ENCODE data around the gene SPATA2.
A peak's percentile ranks its signal among the peaks of the same experiment; 100 is the strongest.
"Not testable (repeated sequence)": the region's sequence is repeated elsewhere in the genome, so short reads cannot be mapped to it uniquely, and the experiment has no call there.

Gene SPATA2

DNA sequence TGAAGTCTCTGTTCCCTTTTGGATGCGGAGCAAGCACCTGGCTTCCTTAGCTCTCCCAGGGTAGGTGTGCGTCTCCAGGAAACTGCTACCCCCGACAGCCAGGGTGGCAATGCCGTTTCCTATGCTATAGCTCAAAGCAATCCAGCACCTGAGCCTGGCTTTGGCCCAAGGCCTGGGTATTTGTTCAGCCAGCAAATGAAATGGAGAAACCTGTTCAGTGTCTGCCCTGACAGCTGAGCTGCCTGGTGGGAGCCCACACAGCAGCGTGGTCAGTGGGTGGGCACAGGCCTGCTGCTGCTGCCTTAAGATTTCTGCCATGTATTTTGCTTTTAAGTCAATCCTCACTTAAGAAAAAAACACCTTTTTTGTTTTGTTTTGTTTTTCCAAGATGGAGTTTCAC is 13.7 kb downstream of the SPATA2 start:
- DNase-seq: no peak

DNA sequence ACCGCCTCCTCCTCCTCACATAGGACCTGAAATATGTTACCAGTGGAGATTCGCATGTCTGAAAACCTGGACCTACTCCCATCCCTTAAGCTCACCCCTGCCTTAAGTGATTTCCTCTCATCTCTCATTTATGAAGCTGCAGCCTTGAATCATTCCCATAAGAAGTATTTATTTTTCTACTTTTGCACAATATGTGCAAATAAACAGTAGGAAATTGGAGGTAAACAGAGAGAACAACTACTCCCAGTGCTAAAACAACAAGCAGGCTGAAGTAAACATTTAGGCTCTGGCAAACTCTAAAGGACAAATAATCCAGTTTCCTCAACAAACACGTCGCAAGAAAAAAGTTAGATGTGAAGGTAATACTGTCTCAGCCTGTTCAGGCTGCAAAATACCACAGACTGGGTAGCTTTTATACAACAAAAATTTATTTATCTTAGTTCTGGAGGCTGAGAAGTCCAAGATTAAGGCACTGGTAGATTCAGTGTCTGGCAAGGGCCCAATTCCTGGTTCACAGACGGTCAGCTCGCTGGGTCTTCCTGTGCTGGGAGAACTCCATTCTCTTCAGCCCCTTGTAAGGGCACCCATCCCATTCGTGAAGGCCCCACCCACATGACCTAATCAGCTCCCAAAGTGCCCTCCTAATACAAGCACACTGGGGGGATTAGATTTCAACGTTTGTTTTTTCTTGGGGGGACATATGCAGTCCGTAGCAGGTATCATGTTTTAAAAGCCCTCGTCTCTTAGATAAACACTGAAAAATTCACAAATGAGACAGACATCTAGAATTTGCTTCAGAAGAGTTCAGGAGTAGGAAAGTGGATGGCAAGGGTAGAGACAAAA is 15.6 kb downstream of the SPATA2 start:
- DNase-seq: no peak

DNA sequence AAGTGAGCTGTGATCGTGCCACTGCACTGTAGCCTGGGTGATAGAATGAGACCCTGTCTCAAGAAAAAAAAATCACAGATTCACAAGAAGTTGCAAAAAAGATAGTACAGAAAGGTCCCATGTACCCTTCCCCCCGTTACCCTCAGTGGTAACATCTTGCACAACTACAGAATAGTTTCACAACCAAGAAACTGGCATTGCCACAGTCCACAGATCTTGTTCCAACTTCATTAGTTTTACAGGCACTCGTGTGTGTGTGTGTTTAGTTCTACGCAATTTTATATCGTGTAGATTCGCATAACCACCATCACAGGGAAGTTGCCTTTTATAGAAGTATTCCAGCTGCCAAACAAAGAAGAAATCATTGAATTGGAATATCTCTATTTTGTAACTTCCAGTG is 19.1 kb downstream of the SPATA2 start:
- no peak for DNase-seq

DNA sequence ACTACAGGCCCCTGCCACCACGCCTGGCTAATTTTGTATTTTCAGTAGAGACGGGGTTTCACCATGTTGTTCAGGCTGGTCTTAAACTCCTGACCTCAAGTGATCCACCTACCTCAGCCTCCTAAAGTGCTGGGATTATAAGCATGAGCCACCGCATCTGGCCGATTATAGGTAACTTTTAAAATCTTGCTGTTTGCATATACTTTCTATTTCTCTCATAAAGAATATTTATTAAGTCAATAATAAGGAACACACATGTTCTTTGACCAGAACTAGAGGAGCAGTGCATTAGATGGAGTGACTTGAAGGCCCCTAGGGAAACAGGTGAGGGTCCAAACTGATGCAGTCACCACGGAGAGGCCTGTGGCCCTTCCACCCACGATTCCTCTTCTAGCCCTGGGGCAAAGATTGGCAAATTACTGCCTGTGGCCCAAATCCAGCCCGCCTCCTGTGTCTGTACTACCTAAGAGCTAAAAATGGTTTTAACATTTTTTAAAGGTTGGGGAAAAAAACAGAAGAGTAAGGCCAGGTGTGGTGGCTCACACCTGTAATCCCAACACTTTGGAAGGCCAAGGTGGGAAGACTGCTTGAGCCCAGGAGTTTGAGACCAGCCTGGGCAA is 19.7 kb downstream of the SPATA2 start:
- not testable (repeated sequence) for DNase-seq

DNA sequence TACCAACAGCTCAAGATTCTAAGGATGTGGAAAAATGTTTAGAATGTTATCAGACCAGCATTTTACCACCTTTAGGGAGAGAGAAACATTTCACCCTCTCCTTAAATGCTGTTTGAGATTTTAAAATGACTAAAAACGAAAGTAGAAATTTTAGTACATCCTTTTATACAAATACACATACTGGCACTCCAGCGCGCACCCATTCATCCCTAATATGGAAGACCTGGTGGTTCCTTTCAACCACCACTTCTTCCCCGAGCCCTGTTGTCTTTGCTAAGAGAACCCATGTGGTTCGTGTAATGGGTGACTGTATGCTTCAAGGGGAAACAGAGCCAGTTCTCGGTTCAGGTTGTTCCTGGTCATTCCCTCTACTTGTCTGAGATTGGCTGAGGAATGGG is 21.3 kb downstream of the SPATA2 start:
- no peak for DNase-seq

DNA sequence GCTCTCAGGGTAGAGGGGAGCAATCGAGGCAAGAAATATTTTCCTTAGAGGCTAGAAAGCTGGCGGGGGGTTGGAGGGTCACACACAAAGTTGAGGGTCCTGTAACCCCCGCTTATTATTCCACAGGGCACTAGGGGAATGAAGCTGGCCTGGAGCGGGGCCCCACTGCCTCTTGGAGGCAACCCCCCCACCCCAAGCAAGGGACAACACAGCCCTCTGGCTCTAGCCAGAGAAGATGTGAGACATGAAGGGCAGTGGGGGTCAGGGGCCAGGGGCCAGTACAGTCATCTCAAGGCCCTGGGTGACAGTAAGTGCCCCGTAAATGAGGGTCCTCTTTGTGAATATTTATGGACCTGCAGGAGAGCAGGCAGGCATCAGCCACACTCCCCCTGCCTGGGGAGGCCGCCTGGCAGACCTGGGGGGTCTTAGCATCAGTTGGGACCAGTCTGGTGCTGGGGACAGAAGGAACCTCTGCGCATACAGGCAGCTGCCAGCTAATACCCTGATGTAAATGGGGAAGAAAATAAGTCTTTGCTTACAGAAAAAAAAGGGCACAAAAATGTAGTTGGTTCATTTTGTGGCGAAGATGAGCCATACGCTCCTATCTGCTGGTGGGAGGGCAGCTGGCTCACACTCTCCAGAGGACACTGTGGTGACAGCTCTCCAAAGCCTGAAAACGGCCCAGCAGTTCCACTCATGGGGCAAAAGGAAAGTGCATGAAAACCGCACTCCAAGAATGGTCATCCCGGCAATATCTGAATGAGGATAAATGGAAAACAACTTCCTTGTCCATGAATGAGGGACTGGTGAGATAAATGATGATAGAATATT is 21.9 kb downstream of the SPATA2 start:
- no peak for DNase-seq

DNA sequence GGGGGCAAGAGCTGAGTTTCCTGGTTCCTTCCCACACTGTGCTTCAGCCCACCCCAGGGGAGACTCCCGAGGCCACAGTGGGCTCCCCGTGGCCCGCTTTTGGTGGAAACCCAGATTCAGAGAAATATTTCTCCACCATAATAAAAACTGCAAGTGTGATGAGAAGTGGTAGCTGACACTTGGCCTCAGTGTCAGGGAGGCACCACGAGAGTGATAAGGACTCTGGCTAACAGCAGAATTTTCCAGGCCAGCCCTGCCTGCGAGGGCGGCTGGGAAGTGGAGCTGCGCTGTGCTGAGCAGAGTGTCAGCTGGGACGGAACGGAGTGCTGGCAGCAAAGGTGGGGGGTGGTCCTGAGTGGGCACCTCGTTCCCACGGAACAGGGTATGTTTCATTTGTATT is 22.5 kb downstream of the SPATA2 start:
- DNase-seq: no peak

DNA sequence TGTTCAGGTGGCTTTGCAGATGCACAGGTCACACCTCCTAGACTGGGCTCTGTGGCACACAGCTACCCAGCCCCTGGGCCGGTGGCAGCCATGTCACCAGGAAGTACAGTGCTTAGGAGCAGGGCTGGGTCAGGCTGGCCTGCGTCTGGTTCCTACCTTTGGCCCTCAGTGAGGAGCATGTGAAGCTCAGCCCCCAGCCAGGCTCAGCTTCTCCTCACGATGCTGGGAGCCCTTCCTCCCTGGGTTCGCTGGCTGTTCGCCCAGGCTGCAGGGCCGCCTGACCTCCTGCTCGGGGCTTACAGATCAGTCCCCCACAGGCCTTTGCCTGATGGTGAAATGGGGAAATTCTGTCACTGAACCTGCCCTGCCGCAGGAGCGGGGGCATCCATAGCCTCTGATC is 23.1 kb downstream of the SPATA2 start:
- no peak for DNase-seq

DNA sequence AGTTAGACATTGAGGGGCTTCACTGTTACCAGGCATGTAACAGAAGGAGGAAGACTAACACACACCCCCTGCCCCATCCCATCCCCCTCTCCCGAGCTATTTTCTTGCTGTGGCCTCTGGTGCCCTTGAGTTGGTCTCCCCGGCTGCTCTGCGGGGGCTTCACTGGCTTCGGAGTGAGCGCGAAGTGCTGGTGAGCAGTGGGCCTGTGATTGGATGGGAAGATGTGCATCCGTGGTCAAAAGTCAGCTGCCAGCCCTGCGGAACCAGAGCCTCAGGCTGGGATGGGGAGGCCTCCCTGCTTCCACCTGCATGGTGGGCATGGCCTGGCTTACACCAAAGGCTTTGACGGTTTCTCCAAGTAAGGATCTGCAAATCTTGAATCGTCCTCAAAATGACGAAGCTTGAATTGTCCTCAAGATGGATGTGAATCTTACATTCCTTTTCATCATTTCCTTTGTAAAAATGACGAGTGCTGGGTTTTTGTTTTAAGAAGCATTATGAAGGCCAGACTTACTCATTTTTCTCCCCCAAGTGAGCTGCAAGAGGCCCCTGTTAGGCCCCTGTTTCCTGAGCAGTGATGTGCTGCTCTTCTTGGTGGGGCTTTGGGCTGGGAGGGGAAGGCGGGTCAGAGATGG is 23.7 kb downstream of the SPATA2 start:
- DNase-seq: no peak

DNA sequence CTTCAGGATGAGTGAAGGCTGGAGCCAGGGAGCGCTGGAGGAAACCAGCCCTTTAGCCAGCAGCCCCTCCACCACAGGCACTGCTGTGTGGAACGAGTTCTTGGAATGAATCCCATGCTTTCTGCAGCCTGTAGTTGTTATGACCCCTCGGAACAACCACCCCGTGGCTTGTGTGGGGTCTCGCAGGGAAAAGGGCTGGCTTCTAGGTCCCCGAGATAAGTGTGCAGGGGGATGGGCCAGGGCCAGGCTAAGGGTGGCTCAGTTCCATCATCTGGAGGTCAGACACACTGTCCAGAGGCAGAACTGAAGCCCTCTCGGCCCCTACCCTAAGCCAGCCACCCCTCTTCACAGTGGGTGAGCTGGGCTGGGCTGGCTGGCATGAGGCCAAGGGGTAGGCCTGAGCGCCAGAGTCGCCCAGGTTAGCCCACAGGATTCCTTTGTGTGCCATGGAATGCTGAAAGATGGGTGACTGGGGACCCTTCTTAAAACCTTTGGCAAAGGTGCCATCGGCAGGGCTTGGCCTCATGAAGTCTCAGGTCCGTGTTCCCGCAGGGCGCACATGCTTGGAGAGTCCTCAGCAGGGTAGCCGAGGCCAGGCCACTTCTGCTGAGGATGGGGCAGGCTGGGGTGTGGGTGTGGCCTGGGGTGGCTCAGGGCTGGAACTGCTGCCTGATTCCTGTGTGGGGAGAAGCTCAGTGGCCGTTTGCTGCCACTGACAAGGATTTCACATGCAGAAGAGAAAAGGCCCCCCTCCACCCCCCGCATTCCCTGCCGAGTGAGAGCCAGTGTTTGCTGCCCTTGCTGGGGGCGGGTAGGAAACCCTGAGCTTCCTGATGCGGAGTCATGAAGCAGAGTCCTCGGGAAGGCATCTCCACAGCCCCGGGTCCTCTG is 24.6 kb downstream of the SPATA2 start:
- no peak for DNase-seq

DNA sequence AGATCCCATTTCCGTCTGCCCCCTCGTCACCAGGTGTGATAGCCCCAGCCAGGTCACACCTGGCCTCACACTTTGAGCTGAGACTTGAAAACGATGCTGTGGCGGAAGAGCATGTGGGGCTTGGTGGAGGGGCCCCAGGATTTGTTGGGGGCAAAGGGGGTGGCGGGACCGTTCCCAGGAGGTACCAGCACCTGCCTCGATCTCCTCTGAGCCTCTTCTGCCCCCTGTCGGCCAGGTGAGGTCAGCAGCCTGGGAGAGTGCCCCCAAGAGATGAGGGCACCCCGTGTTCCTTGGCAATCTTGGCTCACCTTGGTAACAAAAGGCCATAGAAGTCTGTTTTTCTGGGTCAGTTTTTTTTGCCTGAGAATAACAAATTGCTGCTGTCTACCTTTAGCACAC is 25.4 kb downstream of the SPATA2 start:
- DNase-seq: no peak

DNA sequence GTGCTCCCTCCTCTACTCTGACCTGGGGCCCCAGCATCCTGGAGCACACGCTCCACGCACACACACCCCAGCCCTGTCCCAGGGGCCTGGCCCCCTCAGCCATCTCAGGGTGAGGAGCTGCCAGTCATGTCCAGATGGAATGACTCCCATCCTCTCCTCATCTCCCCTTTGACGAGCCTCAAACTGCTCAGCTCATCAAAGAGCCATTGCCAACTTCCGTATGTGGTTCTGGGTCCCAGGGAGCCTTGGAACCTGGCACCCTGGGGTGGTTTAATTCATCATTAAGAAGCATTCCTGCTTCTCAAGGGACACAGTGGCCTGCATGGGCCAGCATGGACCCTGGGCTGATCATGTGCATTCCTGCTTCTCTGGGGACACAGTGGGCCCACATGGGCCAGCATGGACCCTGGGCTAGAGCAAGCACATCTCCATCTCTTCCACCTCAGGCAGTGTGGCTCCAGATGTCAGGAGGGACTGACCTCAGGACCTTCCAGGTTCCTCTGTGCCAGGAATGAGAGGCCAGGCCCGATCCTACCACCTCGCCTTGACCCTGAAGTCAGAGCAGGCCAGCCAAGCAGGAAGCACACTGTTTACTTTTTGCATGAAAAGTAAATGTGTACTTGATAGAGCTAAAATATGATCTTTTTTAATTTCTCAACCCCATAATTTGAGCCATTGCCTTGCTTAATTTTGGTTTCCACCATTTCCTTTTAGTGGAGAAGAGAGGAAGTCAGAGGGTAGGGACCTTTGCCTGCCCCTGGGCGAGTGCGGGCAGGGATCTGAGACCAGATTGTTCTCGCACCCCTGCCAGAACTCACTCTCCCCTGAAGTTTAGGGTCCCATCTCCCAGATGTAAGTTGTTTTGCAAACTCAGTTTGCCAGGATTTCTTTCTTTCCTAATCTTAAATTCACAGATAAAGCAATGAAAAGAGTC is 26.1 kb downstream of the SPATA2 start:
- DNase-seq: no peak

DNA sequence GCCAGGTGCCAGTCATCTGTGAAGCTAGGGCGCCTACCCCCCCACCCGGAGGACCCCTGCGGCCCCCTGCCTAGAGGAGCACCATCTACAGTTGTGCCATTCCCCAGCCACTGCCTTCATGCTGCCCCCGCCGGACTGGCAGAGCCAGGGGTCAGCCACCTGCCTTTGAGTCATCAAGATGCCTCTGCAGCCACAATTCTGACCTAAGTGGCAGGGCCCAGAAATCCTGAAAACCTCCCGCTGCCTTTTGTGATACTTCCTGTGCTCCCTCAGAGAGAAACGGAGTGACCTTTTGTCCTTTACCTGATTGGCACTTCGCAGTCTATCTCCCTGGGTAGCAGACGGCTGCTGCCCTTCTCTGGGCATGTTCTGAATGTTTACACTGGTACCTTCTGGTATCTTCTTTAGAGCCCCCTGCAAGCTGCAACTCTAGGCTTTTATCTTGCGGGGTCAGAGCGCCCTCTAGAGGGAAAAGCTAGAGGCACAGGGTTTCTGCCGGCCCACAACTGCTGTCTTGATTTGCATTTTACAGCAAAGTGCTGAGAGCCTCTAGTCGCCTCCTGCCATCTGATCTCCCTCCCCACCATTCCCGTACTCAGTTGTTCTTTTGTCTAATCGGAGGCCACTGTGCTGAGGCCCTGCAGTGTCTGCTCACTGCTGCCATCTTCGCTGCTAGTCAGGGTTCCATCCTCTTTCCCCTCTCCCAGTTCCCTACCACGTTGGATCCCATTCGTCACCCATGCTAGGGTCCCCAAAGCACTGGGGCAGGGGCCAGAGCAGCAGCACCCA is 26.9 kb downstream of the SPATA2 start:
- peak; percentile 3 for DNase-seq

DNA sequence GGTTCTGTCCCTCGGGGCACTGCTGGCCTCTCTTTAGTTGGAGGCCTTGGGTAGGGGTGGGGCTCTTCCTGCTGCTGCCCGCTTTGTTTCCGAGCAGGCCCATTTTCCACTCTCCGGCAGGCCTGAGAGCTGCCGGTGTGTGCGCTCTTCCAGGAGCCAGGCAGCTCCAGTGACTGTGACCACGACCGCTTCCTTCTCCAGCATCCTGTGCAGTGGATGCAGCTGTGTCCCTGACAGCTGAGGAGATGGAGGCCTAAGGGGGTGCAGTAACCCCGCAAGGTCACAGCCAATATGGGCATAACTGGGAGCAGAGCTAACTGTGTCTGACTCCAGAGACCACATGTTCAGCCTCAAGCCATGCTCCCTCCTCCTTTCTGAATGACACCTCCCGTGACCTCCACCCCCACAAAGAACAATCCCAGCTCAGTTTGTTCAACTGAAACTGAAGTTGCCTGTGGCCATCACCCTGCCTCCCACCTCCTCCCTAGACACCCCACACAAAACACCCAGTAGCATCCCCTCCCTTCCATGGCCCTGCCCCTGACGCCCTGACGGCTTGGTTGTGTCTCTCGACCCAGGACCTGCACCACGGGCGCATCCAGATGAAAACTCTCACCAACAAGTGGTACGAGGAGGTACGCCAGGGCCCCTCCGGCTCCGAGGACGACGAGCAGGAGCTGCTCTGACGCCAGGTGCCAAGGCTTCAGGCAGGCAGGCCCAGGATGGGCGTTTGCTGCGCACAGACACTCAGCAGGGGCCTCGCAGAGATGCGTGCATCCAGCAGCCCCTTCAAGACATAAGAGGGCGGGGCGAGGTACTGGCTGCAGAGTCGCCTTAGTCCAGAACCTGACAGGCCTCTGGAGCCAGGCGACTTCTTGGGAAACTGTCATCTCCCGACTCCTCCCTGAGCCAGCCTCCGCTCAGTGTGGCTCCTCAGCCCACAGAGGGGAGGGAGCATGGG is 27.8 kb downstream of the SPATA2 start:
- DNase-seq: no peak

DNA sequence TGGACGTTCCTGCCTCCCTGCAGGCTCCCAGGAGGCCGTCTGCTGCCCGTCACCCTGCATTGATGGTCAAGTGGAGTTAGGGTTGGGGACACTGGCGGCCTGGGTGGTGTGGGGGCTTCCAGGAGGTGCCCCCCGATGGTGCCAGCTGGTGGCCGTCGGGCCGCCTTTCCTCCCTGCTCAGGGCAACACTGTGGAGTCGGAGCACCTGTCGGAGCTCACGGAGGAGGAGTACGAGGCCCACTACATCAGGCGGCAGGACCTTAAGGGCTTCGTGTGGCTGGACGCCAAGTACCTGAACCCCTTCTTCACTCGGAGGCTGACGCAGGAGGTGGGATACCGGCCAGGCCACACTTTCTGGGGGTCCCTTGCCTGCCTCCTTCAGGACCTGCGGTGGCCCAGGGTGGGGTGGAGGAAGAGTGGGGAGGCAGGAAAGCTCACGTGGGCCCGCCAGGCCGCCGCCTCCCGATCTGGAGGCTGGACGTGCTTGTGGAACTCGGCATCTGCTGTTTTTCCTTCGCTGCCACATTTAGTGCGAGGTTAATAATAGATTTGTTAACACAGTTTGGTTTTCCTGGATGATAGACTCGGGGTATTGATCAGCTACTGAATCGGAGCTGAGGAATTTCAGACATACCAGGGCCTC is 28.6 kb downstream of the SPATA2 start:
- no peak for DNase-seq

DNA sequence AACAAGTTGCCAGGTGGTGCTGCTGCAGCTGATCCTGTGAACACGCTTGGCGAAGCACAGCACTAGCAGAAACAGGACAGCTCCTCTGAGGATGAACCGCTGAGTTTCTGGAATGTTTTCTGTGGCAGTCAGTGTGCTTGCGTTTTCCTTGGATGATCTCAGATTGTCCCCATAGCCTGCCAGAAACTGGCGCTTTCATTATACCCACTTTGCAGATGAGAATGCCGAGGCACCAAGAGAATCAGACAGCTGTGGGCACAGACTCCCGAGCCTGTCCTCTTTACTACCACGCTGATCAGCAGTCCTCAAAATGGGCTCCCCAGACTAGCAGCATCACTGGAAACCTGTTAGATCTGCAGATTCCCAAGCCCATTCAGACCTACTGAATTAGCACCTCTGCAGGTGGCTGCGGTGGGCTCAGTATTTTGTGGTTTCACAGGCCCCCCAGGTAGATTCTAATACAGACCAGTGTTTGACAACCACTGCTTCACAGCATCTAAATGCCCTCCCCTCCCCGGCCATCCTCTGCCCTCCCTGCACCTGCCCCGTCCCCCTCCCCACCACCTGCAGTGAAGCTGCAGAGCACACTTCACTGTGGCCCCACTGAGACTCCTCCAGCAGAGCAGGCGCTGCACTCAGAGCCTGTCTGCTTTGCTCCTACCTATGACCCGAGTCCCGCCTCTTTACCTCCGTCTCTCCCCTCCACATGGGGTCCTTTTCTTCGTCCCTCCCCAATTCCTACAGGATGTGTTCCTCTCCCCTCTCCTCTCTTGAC is 29.6 kb downstream of the SPATA2 start:
- DNase-seq: no peak

DNA sequence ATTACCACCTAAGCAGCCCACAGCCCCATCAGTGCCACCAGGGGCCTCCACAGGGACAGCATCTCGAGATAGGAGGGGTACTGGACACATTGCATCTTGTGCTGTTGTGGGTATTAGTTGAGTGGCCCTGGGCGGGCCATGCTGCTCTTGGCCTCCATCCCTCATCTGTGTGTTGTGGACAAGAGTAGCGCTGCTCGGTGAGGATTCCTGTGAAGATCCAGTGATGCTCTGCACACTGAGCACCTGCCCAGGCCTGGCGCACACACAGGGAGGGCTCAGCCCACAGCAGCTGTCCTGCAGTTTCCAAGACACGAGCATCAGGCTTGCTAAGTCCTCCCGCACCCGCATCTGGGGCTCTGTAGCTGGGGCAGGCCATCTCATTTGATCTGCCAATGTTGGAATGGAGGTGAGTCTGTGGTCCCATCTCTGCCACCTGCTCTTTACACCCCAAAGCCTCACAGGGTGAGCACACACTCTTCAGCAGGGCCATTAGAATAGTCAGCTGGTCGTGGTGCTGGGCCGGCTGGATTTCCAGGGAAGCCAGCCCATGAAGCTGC is 32.0 kb downstream of the SPATA2 start:
- DNase-seq: no peak
